Panc1 (cell line): ENCODE results near the gene TCEANC2.

Source experiments
- POLR2AphosphoS5 ChIP-seq: IDR thresholded peaks from 2 replicates; pipeline ENCODE4 v1.6.1; 2012; ENCODE audit warnings: mild to moderate bottlenecking, low read depth, low read length, moderate library complexity
- TCF7L2 ChIP-seq: IDR thresholded peaks from 2 replicates; pipeline ENCODE4 v1.6.1; 2011; ENCODE audit warnings: mild to moderate bottlenecking, low read depth, low read length, inconsistent platforms
- TF ChIP-seq, protein P1 (sequence below): fragments of 450-650 bp; IDR thresholded peaks from 2 replicates; pipeline ENCODE4 v1.5.1; 2017; ENCODE audit warnings: mild to moderate bottlenecking

DNA sequence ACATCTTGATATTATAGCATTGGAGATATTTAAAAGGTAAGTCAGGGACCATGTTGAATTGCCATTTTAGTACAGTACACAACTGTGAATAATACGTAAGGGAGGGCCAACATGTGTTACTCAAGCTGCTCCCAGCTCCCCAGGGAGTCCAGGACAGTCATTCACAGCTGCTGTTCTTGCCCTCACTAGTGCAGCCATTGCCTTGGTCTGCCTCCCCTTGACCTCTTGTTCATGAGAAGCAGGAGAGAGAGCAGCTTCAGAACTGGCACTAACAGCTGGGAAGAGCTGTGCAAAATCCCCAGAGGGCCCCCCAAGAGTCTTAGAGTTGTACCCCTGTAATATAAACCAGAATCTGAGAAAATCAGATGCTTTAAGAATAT, 16.4 kb downstream of the TCEANC2 start:
- TF ChIP-seq, protein P1, sequence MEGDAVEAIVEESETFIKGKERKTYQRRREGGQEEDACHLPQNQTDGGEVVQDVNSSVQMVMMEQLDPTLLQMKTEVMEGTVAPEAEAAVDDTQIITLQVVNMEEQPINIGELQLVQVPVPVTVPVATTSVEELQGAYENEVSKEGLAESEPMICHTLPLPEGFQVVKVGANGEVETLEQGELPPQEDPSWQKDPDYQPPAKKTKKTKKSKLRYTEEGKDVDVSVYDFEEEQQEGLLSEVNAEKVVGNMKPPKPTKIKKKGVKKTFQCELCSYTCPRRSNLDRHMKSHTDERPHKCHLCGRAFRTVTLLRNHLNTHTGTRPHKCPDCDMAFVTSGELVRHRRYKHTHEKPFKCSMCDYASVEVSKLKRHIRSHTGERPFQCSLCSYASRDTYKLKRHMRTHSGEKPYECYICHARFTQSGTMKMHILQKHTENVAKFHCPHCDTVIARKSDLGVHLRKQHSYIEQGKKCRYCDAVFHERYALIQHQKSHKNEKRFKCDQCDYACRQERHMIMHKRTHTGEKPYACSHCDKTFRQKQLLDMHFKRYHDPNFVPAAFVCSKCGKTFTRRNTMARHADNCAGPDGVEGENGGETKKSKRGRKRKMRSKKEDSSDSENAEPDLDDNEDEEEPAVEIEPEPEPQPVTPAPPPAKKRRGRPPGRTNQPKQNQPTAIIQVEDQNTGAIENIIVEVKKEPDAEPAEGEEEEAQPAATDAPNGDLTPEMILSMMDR, result no peak; the same call in 1 of the 2 replicates
- TF ChIP-seq TCF7L2 (no peak), POLR2AphosphoS5 (no peak)
